ENCODE measurements around the gene CTAG1B. TPM values are rescaled to one million over a fixed set of nuclear protein-coding genes. Genes with fewer than 3 reads are reported as not detected.
"Not testable (repeated sequence)": the region's sequence is repeated elsewhere in the genome, so short reads cannot be mapped to it uniquely, and the experiment has no call there.

Gene CTAG1B
- total RNA-seq, 1 donor from 2014 or later = not detected

GRCh38 chrX:154594491-154594890, 24.6 kb downstream of the CTAG1B start:
- H3K36me3 Mint-ChIP-seq (ENCODE audit: low read depth, unreplicated experiment) = no peaks in the 10 kb centered on the region
- DNase-seq (ENCODE audit: low read depth) (no peak), FAIRE-seq (no peak)
- H3K4me3 ChIP-seq (ENCODE audit: insufficient read depth, low read depth, low read length) = no peak overlapping the region
- no peaks in the 10 kb centered on the region for H4K20me1 ChIP-seq (ENCODE audit: insufficient read depth, low read length)
- no peaks in the 10 kb centered on the region for H3K4me1 ChIP-seq (ENCODE audit: insufficient read depth, low read length)
- H3K27me3 Mint-ChIP-seq (ENCODE audit: low read depth, unreplicated experiment) = no peaks in the 10 kb centered on the region
- no peak overlapping the region for H3K9ac ChIP-seq (ENCODE audit: low read length)
- H3K4me2 ChIP-seq (ENCODE audit: low read length) = no peak overlapping the region
- H3K36me3 ChIP-seq (ENCODE audit: insufficient read depth, low read length) = no peaks in the 10 kb centered on the region
- no peak overlapping the region for H3K27ac ChIP-seq (ENCODE audit: low read depth, low read length)
- H3K4me1 Mint-ChIP-seq (ENCODE audit: low read depth, unreplicated experiment) = peaks cover 20% of the 10 kb centered on the region
- H3K79me2 ChIP-seq (ENCODE audit: insufficient read depth, low read length) = no peaks in the 10 kb centered on the region
- peaks cover 11% of the 10 kb centered on the region for H3K9me3 Mint-ChIP-seq (ENCODE audit: unreplicated experiment)
- TF ChIP-seq CTCF (IDR thresholded peaks at IDR 0.05; ENCODE audit: insufficient read depth, low read depth, low read length) = no peak
- no peak for TF ChIP-seq EZH2 (IDR thresholded peaks at IDR 0.05; ENCODE audit: insufficient read depth, low read length)
- H3K27me3 ChIP-seq (ENCODE audit: insufficient read depth, low read length) = no peaks in the 10 kb centered on the region
- no peak overlapping the region for H3K4me3 Mint-ChIP-seq (ENCODE audit: unreplicated experiment)
- no peak overlapping the region for H3K27ac Mint-ChIP-seq (ENCODE audit: unreplicated experiment)
- H2AFZ ChIP-seq (ENCODE audit: low read depth, low read length) = no peak overlapping the region
- no peaks in the 10 kb centered on the region for H3K9me3 ChIP-seq (ENCODE audit: insufficient read depth, low read depth, low read length)

GRCh38 chrX:154593201-154593600, 25.9 kb downstream of the CTAG1B start:
- Mint-ChIP-seq H3K36me3 (ENCODE audit: low read depth, unreplicated experiment) (no peaks in the 10 kb centered on the region), H3K4me3 (ENCODE audit: unreplicated experiment) (no peak overlapping the region), H3K27ac (ENCODE audit: unreplicated experiment) (no peak overlapping the region), H3K9me3 (ENCODE audit: unreplicated experiment) (peaks cover 11% of the 10 kb centered on the region), H3K27me3 (ENCODE audit: low read depth, unreplicated experiment) (no peaks in the 10 kb centered on the region), H3K4me1 (ENCODE audit: low read depth, unreplicated experiment) (peaks cover 20% of the 10 kb centered on the region)
- Histone ChIP-seq H3K9me3 (ENCODE audit: insufficient read depth, low read depth, low read length) (no peaks in the 10 kb centered on the region), H3K4me3 (ENCODE audit: insufficient read depth, low read depth, low read length) (no peak overlapping the region), H3K27ac (ENCODE audit: low read depth, low read length) (no peak overlapping the region), H3K9ac (ENCODE audit: low read length) (no peak overlapping the region), H3K27me3 (ENCODE audit: insufficient read depth, low read length) (no peaks in the 10 kb centered on the region), H3K4me1 (ENCODE audit: insufficient read depth, low read length) (no peaks in the 10 kb centered on the region), H3K79me2 (ENCODE audit: insufficient read depth, low read length) (no peaks in the 10 kb centered on the region), H2AFZ (ENCODE audit: low read depth, low read length) (no peak overlapping the region), H3K4me2 (ENCODE audit: low read length) (no peak overlapping the region), H3K36me3 (ENCODE audit: insufficient read depth, low read length) (no peaks in the 10 kb centered on the region), H4K20me1 (ENCODE audit: insufficient read depth, low read length) (no peaks in the 10 kb centered on the region)
- DNase-seq (ENCODE audit: low read depth) (no peak), FAIRE-seq (no peak)
- TF ChIP-seq EZH2 (IDR thresholded peaks at IDR 0.05; ENCODE audit: insufficient read depth, low read length) = no peak
- no peak for TF ChIP-seq CTCF (IDR thresholded peaks at IDR 0.05; ENCODE audit: insufficient read depth, low read depth, low read length)

GRCh38 chrX:154592505-154592904, 26.6 kb downstream of the CTAG1B start:
- Mint-ChIP-seq H3K27me3 (ENCODE audit: low read depth, unreplicated experiment) (no peaks in the 10 kb centered on the region), H3K9me3 (ENCODE audit: unreplicated experiment) (peaks cover 11% of the 10 kb centered on the region), H3K36me3 (ENCODE audit: low read depth, unreplicated experiment) (no peaks in the 10 kb centered on the region), H3K4me3 (ENCODE audit: unreplicated experiment) (no peak overlapping the region), H3K27ac (ENCODE audit: unreplicated experiment) (no peak overlapping the region), H3K4me1 (ENCODE audit: low read depth, unreplicated experiment) (peaks cover 14% of the 10 kb centered on the region)
- no peaks in the 10 kb centered on the region for H3K9me3 ChIP-seq (ENCODE audit: insufficient read depth, low read depth, low read length)
- DNase-seq (ENCODE audit: low read depth) (no peak), FAIRE-seq (no peak)
- no peak overlapping the region for H2AFZ ChIP-seq (ENCODE audit: low read depth, low read length)
- H4K20me1 ChIP-seq (ENCODE audit: insufficient read depth, low read length) = no peaks in the 10 kb centered on the region
- no peaks in the 10 kb centered on the region for H3K27me3 ChIP-seq (ENCODE audit: insufficient read depth, low read length)
- TF ChIP-seq CTCF (IDR thresholded peaks at IDR 0.05; ENCODE audit: insufficient read depth, low read depth, low read length) (no peak), EZH2 (IDR thresholded peaks at IDR 0.05; ENCODE audit: insufficient read depth, low read length) (no peak)
- no peak overlapping the region for H3K9ac ChIP-seq (ENCODE audit: low read length)
- no peak overlapping the region for H3K27ac ChIP-seq (ENCODE audit: low read depth, low read length)
- H3K4me2 ChIP-seq (ENCODE audit: low read length) = no peak overlapping the region
- no peaks in the 10 kb centered on the region for H3K79me2 ChIP-seq (ENCODE audit: insufficient read depth, low read length)
- no peaks in the 10 kb centered on the region for H3K4me1 ChIP-seq (ENCODE audit: insufficient read depth, low read length)
- no peaks in the 10 kb centered on the region for H3K36me3 ChIP-seq (ENCODE audit: insufficient read depth, low read length)
- H3K4me3 ChIP-seq (ENCODE audit: insufficient read depth, low read depth, low read length) = no peak overlapping the region

- not testable (repeated sequence) for H3K27me3 ChIP-seq (ENCODE audit: insufficient read depth, low read length); H3K9ac ChIP-seq (ENCODE audit: low read length); H3K4me1 Mint-ChIP-seq (ENCODE audit: low read depth, unreplicated experiment); H3K27ac Mint-ChIP-seq (ENCODE audit: unreplicated experiment); H4K20me1 ChIP-seq (ENCODE audit: insufficient read depth, low read length); H3K27me3 Mint-ChIP-seq (ENCODE audit: low read depth, unreplicated experiment); H3K9me3 ChIP-seq (ENCODE audit: insufficient read depth, low read depth, low read length); H3K27ac ChIP-seq (ENCODE audit: low read depth, low read length); H3K36me3 Mint-ChIP-seq (ENCODE audit: low read depth, unreplicated experiment); H3K36me3 ChIP-seq (ENCODE audit: insufficient read depth, low read length); H3K79me2 ChIP-seq (ENCODE audit: insufficient read depth, low read length); DNase-seq (ENCODE audit: low read depth); H3K4me1 ChIP-seq (ENCODE audit: insufficient read depth, low read length); H3K4me3 Mint-ChIP-seq (ENCODE audit: unreplicated experiment); H3K4me2 ChIP-seq (ENCODE audit: low read length); H3K9me3 Mint-ChIP-seq (ENCODE audit: unreplicated experiment); H3K4me3 ChIP-seq (ENCODE audit: insufficient read depth, low read depth, low read length); FAIRE-seq; H2AFZ ChIP-seq (ENCODE audit: low read depth, low read length)
Observed at GRCh38 chrX:154590415-154590814, 28.7 kb downstream of the CTAG1B start.

Measured in astrocyte (in vitro differentiated cells and primary cell).